HG02571 (cell line): Measurements from ENCODE around the gene SNX8.

Experiments used
- ATAC-seq: cut with Tn5 transposase; IDR thresholded peaks from one replicate; pipeline ENCODE4 v1.9.1; 2021; ENCODE audit warnings: mild to moderate bottlenecking, moderate library complexity; ENCODE audit not compliant: unreplicated experiment

SNX8 gene

GRCh38 chr7:2247141-2247995 is 66.9 kb downstream of the SNX8 start:
- no peak for ATAC-seq

GRCh38 chr7:2245883-2246675 is 68.2 kb downstream of the SNX8 start:
- ATAC-seq, result no peak

- no peak for ATAC-seq
These were observed 69.7 kb downstream of the SNX8 start for GRCh38 chr7:2244404-2244995.

- no peak for ATAC-seq
These were observed 70.8 kb downstream of the SNX8 start for GRCh38 chr7:2243458-2243857.

- ATAC-seq, result no peak
These were observed 71.5 kb downstream of the SNX8 start for GRCh38 chr7:2242541-2243429.

DNA sequence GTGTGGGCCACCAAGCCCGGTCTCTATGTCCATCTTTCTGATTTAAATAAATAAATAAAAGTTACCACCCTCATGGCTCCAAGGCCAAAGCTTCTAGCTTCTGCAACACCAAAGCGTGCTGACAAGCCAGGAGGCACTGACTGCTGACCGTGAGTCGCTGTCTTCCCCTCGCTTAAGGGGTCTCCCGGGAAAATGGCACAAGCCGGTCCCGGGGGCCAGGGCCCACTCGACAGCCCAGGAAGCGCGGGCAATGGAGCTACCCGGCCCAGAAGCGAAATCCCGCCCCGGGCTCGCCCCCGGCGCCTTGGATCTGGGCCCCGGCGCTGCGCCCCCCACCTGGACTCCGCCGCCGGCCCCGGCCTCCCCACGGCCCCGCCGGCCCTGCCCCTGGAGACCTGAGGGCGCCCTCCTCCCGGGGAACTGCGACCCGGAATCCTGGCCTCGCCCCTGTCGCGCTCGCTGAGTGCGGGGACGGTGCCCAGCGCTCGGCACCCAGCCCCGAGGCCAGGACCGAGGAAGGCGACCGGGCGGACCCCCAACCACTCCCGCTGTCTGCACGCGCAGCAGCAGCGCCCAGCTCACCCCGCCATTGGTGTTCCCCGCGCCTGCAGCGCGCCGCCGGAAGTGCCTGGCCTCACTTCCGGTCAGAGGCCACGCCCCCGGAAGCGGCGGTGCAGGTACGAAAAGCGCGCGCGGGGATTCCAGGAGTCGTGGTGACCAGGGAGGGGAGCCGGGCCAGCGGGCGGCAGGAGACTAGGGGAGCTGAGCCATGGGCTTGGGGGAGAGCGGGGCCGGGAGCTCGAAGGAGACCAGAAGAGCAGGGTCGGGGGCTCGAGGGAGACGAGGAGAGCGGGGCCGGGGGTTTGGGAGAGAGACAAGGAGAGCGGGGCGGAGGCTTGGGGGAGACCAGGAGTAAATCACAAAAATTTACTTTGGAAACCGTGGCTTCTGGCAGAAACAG is 72.4 kb downstream of the SNX8 start, which contains the start of the genes MRM2 and NUDT1:
Gene MRM2 (minus strand): TSS at position 626 of the 961 bp plus-strand sequence. CDS start 36 bp downstream, at position 590.
Gene NUDT1 (plus strand): TSS at position 647 of the 961 bp plus-strand sequence. CDS start 2,349 bp downstream, outside the sequence.
- no peak for ATAC-seq

GRCh38 chr7:2239242-2239641 is 75.0 kb downstream of the SNX8 start:
- ATAC-seq, result no peak

GRCh38 chr7:2237109-2237602 is 77.1 kb downstream of the SNX8 start:
- peak; percentile 51 for ATAC-seq

GRCh38 chr7:2233926-2234325 is 80.3 kb downstream of the SNX8 start:
- ATAC-seq, result no peak

GRCh38 chr7:2232766-2233520 is 81.3 kb downstream of the SNX8 start, which contains the start of gene MAD1L1:
MAD1L1 (minus strand) TSS chr7:2232945; CDS start chr7:2230133, 2,812 bp downstream.
- ATAC-seq, result peak; percentile 71

DNA sequence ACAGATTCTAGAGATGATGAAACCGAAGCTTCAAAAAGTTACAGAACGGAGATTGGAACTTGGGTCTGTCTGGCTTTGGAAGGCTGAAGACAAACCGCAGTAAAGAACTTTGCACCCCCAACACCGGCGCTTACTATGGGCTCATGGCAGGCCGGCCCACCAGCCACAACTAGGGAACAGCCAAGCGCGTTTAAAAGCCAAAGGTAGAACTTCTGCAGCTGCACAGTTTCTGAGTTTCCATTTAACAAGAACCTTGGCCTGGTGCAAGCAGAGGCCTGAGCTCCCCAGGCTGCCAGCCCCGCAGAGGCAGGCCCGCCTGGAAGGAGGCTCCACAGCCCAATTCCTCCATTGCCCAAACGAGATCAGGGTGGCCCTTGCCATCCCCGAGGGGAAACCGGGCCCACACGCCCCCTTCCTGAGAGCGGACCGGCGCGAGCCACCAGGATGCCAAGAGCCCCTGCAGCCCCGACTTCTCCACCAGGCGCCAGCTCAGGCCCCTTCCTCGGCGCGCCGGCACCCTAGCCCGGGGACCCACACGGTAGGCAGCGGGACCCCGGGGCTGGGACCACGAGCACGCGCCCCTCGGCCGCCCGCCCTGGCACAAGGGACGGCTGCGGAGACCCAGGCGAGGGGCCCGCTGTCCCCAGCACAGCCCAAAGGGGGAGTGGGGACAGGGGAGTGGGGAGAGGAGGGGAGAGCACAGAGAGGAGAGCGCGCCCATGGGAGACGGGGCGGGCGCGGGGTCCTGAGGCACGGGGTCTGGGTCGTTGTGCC is 82.1 kb downstream of the SNX8 start:
- ATAC-seq, result peak; percentile 24

GRCh38 chr7:2230882-2231281 is 83.4 kb downstream of the SNX8 start:
- no peak for ATAC-seq

DNA sequence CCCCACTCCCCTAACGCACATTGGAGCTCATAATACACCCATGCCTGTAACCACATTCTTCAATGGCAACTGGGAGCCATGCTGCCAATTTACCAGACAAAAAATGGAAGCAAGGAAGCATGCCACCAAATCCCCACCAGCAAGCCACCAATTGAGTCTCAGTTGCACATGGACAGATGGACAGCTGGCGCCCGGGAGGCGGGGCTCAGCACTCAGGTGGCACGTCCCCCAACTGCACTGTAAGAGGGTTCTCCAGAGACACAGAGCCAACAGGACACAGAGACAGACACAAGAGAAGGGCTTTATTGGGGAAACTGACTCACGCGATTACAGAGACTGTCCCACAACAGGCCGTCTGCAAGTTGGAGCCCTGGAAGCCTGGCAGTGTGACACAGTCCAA is 84.0 kb downstream of the SNX8 start:
- no peak for ATAC-seq

- ATAC-seq, result no peak
These were observed 84.8 kb downstream of the SNX8 start for GRCh38 chr7:2229467-2229866.

DNA sequence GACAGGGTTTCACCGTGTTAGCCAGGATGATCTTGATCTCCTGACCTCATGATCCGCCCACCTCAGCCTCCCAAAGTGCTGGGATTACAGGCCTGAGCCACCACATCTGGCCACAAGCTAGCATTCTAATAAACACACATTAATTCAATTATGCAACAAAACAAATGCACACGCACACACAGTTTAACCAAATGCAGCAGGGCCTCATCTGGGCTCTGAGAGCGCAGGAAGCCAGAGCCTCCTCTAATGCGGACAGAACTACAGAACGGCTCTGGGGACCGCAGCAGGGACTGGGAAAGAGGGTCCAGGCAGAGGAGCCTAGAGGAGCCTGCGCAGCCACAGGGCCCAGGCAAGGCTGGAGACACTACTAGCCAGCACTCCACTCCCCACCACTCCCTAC is 85.3 kb downstream of the SNX8 start:
- no peak for ATAC-seq

GRCh38 chr7:2227699-2228098 is 86.5 kb downstream of the SNX8 start:
- no peak for ATAC-seq

DNA sequence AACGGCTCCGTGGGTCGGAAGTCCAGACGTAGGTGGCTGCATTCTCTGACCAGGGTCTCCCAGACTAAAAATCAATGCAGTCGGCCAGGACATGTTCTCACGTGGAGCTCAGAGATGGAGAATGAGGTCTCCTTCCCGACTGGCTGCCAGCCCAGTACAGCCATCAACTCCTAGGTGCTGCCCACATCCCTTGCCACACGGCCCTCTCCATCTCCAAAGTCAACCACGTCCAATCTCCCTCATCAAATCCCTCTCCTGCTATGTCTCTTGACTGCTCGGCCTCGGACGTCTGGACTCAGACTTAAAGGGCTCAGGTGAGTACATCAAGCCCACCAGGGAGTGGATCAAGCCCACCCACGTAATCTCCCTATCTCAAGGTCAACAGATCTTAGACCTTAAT is 88.4 kb downstream of the SNX8 start:
- ATAC-seq, result no peak
